Lower leg skin (tissue), 3 donors: ENCODE results near the gene FKBP1A.

ENCODE experiments used
- POLR2A ChIP-seq, 2 donors: fragments of 450-650 bp; IDR thresholded peaks; one replicate each; pipeline ENCODE4 v1.6.1; 2016 to 2017; ENCODE audit warnings: antibody characterized with exemption in 2 of 2, mild to moderate bottlenecking in 1 of 2, moderate library complexity in 1 of 2
- TF ChIP-seq, protein P1 (sequence below), 3 donors: fragments of 450-650 bp; IDR thresholded peaks; one replicate each; pipeline ENCODE4 v1.5.1; 2016; ENCODE audit warnings: antibody characterized with exemption in 3 of 3, mild to moderate bottlenecking in 3 of 3, moderate library complexity in 2 of 3

- TF ChIP-seq POLR2A (IDR thresholded peaks at IDR 0.05), result no peak
- TF ChIP-seq, protein P1, sequence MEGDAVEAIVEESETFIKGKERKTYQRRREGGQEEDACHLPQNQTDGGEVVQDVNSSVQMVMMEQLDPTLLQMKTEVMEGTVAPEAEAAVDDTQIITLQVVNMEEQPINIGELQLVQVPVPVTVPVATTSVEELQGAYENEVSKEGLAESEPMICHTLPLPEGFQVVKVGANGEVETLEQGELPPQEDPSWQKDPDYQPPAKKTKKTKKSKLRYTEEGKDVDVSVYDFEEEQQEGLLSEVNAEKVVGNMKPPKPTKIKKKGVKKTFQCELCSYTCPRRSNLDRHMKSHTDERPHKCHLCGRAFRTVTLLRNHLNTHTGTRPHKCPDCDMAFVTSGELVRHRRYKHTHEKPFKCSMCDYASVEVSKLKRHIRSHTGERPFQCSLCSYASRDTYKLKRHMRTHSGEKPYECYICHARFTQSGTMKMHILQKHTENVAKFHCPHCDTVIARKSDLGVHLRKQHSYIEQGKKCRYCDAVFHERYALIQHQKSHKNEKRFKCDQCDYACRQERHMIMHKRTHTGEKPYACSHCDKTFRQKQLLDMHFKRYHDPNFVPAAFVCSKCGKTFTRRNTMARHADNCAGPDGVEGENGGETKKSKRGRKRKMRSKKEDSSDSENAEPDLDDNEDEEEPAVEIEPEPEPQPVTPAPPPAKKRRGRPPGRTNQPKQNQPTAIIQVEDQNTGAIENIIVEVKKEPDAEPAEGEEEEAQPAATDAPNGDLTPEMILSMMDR (IDR thresholded peaks at IDR 0.05), result no peak
Measured at GRCh38 chr20:1320902-1321653, 71.8 kb downstream of the FKBP1A start.
